ES-I3 (cell line): Measurements from ENCODE around the gene SORCS3.

Experiments used
- H3K36me3 ChIP-seq: 2 replicates; pipeline ENCODE4 v1.6.1; 2013; ENCODE audit warnings: mild to moderate bottlenecking, low read length, control low read depth, moderate library complexity; ENCODE audit not compliant: insufficient read depth
- H3K4me1 ChIP-seq: 2 replicates; pipeline ENCODE4 v1.6.1; 2013; ENCODE audit warnings: mild to moderate bottlenecking, control low read depth, low read length; ENCODE audit not compliant: insufficient read depth
- H3K9ac ChIP-seq: 2 replicates; pipeline ENCODE4 v1.6.1; 2013; ENCODE audit warnings: low read depth, mild to moderate bottlenecking, low read length, moderate library complexity
- H3K9me3 ChIP-seq: 2 replicates; pipeline ENCODE4 v1.6.1; 2013; ENCODE audit warnings: mild to moderate bottlenecking, low read length, moderate library complexity; ENCODE audit not compliant: control insufficient read depth, insufficient read depth

The SORCS3 gene

DNA sequence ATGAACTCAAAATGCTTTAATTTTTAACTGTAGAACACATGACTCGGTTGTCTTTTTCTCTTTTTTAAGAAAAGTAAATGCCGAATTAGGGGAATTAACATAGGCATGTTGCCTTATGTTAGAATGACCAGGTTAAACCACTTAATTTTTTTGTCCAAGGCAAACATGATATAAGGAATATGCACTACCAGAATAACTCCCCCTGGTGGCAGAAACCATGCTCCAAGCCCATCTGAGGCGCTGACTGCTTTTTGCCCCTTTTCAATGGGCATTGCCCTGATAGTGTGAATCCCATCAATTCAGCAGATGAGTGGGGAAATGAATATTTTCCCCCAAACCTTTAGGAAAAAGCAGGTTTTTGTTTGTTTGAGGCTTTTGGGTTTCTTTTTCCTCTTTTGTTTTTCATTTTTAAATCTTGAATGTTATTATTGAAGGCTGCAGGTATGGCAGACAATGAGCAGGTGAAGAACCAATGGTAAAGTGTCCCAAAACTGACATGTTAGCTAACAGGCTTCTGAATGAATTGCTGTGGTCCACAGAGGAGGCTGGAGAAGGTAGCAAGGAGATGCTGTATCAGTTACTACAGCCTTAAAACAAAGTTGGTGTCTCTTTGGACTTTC, 284.3 kb downstream of the SORCS3 start:
- Histone ChIP-seq H3K36me3 (no peaks in the 10 kb centered on the region), H3K4me1 (no peaks in the 10 kb centered on the region), H3K9me3 (no peaks in the 10 kb centered on the region), H3K9ac (no peak overlapping the region)

DNA sequence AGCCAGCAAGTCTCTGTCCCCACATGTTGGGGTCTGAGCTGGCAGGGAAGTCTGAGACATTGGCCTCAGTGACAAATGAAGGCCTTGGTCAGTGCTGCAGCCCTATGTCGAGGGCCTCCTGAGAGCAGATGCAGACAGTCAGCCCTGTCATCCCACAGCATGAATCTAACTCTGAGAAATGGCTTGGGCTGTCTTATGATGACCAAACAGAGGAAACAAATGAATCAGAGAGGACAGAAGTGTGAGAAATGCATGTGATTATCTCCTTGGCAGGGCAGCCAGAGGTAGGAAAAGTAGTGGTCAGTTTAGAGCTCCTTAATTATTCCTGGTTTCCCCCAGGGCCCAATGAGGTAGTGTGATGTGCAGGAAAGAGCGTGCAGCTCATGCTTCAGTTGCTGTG, 287.6 kb downstream of the SORCS3 start:
- H3K9me3 ChIP-seq = no peaks in the 10 kb centered on the region
- H3K36me3 ChIP-seq = no peaks in the 10 kb centered on the region
- H3K4me1 ChIP-seq = no peaks in the 10 kb centered on the region
- H3K9ac ChIP-seq = no peak overlapping the region

DNA sequence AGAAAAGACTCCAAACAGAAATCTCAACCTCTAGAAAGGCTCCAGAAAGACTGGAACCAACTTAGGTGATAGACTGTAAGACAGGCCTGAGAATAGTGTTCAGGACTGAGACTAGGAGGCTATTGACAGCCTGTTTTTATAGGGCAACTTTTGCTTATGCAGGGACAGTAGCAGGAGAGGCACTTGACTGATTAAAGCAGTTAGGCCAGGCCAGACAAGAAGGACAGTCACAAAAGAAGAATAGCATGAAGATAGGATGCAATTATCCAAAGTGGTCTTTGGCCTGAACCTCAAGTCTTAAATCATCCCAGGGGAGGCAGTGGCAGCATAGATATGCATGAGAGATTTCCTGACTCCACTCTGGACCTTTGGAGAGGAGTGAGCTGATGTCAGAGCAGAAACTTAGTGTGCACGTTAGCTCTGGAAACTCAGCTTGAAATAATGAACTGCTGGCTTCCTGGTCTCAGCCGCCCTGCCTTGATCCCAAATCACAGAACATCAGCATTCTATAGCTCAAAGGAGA, 290.6 kb downstream of the SORCS3 start:
- no peaks in the 10 kb centered on the region for H3K4me1 ChIP-seq
- H3K36me3 ChIP-seq = no peaks in the 10 kb centered on the region
- no peaks in the 10 kb centered on the region for H3K9me3 ChIP-seq
- H3K9ac ChIP-seq = no peak overlapping the region

DNA sequence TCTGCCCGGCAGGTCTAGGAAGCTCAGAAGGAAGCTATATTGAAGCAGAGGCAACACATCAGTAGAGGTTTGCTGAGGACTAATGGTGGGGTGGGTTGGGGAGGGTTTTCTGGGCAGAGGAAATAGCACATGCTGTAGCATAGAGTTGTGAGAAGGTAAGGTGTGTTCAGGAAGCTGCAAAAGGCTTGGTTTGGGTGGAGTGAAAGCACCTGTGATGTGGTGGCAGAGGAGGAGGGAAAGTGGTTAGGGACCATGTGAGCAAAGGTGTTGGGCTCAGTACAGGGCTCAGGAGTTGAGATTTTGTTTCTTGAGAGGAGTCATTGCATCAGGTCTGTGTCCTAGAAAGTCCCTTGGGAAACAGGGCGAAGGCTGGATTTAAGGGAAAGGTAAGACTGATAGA, 294.6 kb downstream of the SORCS3 start:
- no peaks in the 10 kb centered on the region for H3K4me1 ChIP-seq
- H3K9me3 ChIP-seq = no peaks in the 10 kb centered on the region
- H3K9ac ChIP-seq = no peak overlapping the region
- no peaks in the 10 kb centered on the region for H3K36me3 ChIP-seq

DNA sequence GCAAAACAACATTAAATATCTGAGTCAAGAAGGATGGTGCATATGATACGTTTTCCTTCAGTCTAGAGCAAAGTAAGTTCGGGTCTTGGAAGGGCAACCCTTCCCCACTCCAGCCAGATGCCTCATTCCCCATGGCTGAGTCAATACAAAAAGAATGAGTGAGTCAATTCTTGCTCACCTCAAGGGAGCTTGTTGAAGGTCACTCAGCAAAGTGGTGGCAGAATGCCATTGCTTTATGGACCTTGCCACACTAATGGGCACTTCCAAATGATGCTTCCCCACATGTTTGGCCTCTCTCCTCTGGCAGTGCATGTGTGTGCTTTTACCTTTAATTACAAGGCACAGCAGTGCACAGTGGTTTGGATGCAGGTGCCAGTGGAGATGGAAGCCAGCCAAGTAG, 296.5 kb downstream of the SORCS3 start:
- Histone ChIP-seq H3K9ac (no peak overlapping the region), H3K9me3 (no peaks in the 10 kb centered on the region), H3K4me1 (no peaks in the 10 kb centered on the region), H3K36me3 (no peaks in the 10 kb centered on the region)

DNA sequence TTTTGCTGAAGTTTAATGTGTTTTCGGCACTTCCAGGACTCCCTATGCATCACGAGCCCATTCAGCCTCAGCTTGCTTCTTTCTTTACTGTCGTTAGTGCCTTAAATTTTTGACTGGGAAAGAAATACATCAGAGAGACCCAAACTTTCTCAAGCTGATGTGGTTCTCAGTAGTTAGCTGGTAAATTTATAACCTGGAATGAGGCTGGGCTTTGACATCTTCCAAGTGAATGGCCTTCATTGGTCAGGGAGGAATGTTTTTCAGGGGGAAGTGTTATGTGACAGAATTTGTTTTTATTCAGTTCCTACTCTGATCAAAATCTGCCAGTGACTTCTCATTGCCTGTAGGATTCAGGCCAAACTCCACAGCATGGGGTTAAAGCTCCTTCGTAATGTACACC, 296.9 kb downstream of the SORCS3 start:
- H3K9me3 ChIP-seq = no peaks in the 10 kb centered on the region
- H3K4me1 ChIP-seq = no peaks in the 10 kb centered on the region
- H3K9ac ChIP-seq = no peak overlapping the region
- H3K36me3 ChIP-seq = no peaks in the 10 kb centered on the region

DNA sequence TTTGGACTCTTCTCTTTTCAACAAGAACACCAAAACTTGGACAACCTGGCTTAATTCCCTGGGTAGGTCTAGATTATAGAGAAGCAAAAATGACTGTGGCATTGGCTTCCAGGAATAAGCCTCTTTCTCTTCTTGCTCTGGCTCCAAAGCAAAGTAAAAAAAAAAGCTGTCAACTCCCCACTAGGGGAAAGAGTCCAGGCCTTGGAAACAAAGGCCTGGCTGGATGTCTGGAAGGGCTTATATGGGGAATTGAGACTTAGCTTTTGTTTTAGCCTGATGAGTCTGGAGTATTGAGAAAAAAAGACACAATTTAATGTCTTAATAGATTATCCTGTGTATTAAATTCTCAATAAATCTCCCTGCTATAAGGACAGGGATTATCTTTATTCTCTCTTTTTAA, 300.6 kb downstream of the SORCS3 start:
- H3K36me3 ChIP-seq = no peaks in the 10 kb centered on the region
- no peaks in the 10 kb centered on the region for H3K4me1 ChIP-seq
- no peak overlapping the region for H3K9ac ChIP-seq
- H3K9me3 ChIP-seq = no peaks in the 10 kb centered on the region

DNA sequence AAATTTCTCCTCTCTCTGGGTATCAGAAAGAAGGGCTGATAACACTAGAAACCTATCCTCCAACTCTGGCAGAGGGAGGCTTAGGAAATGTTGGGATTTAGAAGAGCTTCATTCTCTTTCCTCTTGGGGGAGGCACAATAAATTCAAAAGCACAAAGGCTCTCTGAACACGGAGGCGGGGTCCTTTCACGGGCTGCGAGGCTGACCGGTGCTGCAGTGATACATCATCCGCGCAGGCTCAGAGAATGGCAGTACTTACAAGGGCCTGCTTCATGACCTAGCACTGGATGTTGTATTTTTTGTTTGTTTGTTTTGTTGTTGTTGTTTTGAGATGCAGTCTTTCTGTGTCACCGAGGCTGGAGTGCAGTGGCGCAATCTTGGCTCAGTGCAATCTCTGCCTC, 306.2 kb downstream of the SORCS3 start:
- Histone ChIP-seq H3K36me3 (no peaks in the 10 kb centered on the region), H3K9ac (no peak overlapping the region), H3K9me3 (no peaks in the 10 kb centered on the region), H3K4me1 (no peaks in the 10 kb centered on the region)

DNA sequence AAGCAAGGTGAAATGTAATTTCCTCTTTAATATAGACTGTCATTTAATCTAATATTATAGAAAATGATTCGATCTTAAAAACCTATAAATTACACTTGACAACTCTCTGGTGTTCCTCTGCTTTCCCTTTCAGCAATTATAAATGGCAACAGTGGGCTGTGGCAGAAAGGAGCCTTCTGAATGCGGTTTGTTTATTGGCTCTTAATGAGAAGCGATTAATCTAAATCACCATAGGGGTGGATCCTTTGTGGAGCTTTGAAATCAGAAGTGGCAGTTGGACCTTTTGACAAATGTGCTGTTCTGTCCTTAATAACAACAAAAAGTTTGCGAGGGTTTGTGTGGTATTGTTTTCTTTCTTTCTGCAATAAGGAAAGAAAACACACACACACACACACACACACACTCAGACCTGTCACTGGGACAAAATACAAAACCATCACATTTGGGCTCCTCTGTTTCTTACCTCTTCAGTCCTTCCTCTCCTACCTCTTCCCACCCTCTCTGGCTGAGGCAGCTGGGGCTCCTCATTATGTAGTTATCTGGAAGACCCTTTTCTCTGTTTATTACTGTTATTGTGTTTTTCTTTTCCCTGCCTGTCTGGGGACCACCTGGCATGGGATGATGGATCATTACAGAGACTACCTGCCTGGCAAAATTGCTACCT, 316.2 kb downstream of the SORCS3 start:
- no peaks in the 10 kb centered on the region for H3K9me3 ChIP-seq
- H3K36me3 ChIP-seq = no peaks in the 10 kb centered on the region
- H3K4me1 ChIP-seq = no peaks in the 10 kb centered on the region
- H3K9ac ChIP-seq = no peak overlapping the region

DNA sequence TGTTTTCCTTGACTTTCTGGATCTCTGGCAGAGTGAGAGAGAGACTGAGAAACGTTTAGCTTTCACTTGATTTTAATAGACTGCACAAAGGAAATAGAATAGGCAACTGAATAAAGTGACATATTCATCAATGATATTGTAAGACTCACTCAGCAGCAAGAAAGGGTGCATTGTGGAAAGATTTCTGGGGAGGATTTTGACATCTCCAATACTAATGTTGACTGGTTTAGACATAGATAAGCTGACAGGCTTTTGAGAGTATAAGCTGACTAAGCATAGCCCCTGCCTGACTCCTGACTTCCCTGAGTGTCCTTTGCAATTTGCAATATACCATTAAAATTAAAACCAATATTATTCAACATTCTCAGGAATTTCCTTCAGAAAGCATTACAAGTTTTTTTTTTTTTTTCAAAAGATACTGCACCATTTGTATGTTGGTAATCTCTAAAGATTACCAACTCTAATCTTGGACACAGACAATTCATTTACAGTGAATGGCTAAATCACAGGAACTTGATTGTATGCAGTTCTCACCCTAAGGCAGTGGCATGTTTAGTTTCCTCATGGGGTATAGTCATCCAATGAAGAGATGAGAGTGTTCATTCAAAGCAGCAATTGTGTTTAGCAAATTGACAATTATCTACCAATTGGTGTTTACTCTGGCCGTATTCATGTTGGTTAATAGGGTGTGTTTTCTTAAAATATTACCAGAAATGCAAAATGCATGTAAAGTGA, 325.6 kb downstream of the SORCS3 start:
- Histone ChIP-seq H3K36me3 (no peaks in the 10 kb centered on the region), H3K9ac (no peak overlapping the region), H3K9me3 (no peaks in the 10 kb centered on the region), H3K4me1 (no peaks in the 10 kb centered on the region; the same call in 1 of the 2 replicates)

DNA sequence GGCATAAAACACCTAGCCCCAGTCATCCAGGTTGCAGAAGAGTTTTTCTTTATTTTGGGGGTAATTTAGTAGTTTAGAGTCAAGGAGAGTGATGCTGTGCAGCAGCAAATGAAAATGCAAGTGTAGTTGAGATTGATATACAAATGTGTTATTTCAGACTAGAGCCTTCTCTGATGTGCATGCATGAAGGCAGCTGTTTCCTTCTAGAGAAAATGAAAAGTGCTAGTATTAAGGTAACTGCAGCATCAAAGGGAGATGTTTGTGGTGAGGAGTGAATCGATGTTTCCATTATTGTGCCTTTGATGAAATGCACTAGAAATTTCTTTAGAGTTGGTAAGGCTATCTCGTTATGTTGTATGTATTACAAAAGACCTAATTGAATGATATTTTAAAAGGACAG, 339.3 kb downstream of the SORCS3 start:
- no peaks in the 10 kb centered on the region for H3K9me3 ChIP-seq
- H3K36me3 ChIP-seq = no peaks in the 10 kb centered on the region
- H3K4me1 ChIP-seq = no peaks in the 10 kb centered on the region
- no peak overlapping the region for H3K9ac ChIP-seq

DNA sequence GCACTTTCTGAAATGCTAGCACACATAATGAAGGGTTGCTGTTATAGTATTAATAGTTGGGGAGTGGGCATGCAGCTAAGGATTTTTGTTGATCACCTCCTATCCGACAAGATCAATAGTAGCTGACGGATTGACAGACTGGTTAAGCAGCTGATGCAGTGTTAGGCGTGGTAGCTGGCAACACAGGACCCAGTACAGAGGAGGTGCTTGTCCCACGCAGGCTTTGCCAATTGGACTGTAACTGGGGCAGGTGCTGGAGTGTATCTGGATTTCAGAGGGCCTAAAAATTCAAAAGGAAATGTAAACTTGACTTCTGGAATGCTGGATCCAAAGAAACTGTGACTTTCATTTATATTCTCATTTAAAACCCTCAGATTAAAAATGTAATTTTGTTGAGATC, 340.9 kb downstream of the SORCS3 start:
- Histone ChIP-seq H3K36me3 (no peaks in the 10 kb centered on the region), H3K9ac (no peak overlapping the region), H3K9me3 (no peaks in the 10 kb centered on the region), H3K4me1 (no peaks in the 10 kb centered on the region)

DNA sequence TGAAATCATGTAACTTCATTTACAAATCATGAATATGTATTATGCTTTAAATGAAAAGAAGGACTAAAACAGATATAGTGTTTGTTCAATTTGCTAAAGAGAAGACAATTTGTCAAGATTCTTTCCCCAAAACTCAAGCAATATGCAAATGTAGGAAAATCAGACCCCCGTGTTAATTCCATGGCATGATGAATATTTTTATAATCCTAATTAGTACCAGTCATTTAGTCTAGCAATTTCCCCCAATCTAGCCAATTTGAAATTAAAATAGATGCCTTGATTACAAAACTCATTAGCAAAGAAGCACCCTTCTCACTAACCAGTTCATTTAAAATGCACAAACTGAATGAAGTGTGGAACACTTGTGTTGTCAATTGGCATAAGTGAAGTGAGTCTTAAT, 347.6 kb downstream of the SORCS3 start:
- H3K9ac ChIP-seq = no peak overlapping the region
- H3K4me1 ChIP-seq = no peaks in the 10 kb centered on the region
- H3K36me3 ChIP-seq = no peaks in the 10 kb centered on the region
- H3K9me3 ChIP-seq = no peaks in the 10 kb centered on the region

DNA sequence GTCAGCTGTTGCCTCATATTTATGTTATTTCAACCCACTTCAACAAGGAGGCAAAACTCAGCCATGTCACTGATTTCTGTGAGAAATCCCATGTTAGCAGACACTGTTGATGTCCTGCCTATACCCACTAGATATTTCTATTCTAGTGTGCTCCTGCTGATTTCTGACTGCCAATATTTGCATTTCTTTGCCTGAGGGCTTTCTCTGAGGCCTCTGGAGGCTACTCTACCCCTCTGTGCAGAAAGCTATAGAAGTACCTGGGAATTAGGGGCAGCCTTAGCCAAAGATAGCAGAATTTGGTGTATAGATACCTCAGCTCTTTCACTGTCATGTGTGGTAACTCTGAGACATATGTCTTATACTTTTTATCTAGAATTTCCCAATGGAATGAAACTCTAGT, 348.8 kb downstream of the SORCS3 start:
- Histone ChIP-seq H3K36me3 (no peaks in the 10 kb centered on the region), H3K9ac (no peak overlapping the region), H3K9me3 (no peaks in the 10 kb centered on the region), H3K4me1 (no peaks in the 10 kb centered on the region)

DNA sequence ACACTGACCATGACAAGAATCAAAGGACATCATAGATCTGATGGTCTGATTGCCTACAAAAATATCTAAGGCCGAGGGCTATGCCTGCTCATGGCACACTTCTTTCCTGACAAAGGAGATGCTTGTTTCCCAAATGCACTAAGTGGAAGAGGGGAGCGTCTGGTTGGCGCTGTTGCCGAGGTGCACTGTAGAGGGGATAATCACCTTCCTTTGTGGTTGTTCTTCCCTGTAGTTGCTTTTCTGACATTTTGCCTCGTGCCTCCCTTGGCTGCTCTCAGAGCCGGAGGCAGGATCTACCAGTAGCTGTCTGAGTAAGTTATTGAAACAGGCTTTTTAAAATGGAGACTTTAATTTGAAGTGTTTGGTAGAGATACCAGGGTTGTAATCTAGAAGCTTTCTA, 352.0 kb downstream of the SORCS3 start:
- Histone ChIP-seq H3K4me1 (no peaks in the 10 kb centered on the region), H3K9me3 (no peaks in the 10 kb centered on the region), H3K36me3 (no peaks in the 10 kb centered on the region), H3K9ac (no peak overlapping the region)
